ENCODE results near the gene CFAP70.

DNA sequence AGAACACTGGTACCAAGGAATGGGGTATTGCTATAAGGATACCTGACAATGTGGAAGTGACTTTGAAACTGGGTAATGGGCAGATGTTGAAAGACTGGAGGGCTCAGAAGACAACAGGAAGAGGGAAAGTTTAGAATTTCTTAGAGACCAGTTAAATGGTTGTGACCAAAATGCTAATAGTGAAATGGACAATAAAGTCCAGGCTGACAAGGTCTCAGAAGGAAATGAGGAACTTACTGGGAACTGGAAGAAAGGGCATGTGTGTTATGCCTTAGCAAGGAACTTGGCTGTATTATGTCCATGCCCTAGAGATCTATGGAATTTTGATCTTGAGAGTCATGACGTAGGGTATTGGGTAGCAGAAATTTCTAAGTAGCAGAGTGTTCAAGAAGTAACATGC, 152.8 kb downstream of the CFAP70 start:
- TF ChIP-seq, protein P1, sequence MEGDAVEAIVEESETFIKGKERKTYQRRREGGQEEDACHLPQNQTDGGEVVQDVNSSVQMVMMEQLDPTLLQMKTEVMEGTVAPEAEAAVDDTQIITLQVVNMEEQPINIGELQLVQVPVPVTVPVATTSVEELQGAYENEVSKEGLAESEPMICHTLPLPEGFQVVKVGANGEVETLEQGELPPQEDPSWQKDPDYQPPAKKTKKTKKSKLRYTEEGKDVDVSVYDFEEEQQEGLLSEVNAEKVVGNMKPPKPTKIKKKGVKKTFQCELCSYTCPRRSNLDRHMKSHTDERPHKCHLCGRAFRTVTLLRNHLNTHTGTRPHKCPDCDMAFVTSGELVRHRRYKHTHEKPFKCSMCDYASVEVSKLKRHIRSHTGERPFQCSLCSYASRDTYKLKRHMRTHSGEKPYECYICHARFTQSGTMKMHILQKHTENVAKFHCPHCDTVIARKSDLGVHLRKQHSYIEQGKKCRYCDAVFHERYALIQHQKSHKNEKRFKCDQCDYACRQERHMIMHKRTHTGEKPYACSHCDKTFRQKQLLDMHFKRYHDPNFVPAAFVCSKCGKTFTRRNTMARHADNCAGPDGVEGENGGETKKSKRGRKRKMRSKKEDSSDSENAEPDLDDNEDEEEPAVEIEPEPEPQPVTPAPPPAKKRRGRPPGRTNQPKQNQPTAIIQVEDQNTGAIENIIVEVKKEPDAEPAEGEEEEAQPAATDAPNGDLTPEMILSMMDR (conservative IDR thresholded peaks at IDR 0.05; ENCODE audit: low read depth, low read length), result no peak
- no peak for TF ChIP-seq EZH2 (IDR thresholded peaks at IDR 0.05; ENCODE audit: low read length, unreplicated experiment)
